Progenitor cell of endocrine pancreas (in vitro differentiated cells): ENCODE data around the gene KRT14. TPM values are rescaled to one million over a fixed set of nuclear protein-coding genes. Genes with fewer than 3 reads are reported as not detected.
"Not testable (repeated sequence)": the region's sequence is repeated elsewhere in the genome, so short reads cannot be mapped to it uniquely, and the experiment has no call there.

Experiments used
- DNase-seq: peaks from one replicate; pipeline ENCODE4 v3.0.0; 2021; ENCODE audit warnings: low spot score; ENCODE audit not compliant: unreplicated experiment
- H3K27ac Mint-ChIP-seq: 2 replicates; pipeline ENCODE4 v1.8.0; 2021; ENCODE audit warnings: mild to moderate bottlenecking, moderate library complexity, mixed read lengths
- H3K27me3 Mint-ChIP-seq: 2 replicates; pipeline ENCODE4 v1.8.0; 2021; ENCODE audit warnings: mixed read lengths
- H3K36me3 Mint-ChIP-seq: 2 replicates; pipeline ENCODE4 v1.8.0; 2022; ENCODE audit warnings: mixed read lengths; ENCODE audit not compliant: insufficient read depth
- H3K4me1 Mint-ChIP-seq: 2 replicates; pipeline ENCODE4 v1.8.0; 2021; ENCODE audit warnings: low read depth, mixed read lengths
- H3K4me3 Mint-ChIP-seq: 2 replicates; pipeline ENCODE4 v1.8.0; 2021; ENCODE audit warnings: low read depth, mild to moderate bottlenecking, moderate library complexity, mixed read lengths
- H3K9me3 Mint-ChIP-seq: 2 replicates; pipeline ENCODE4 v1.8.0; 2021; ENCODE audit warnings: low read depth, mixed read lengths
- CTCF ChIP-seq: fragments of 200-600 bp; sonication (generic); IDR thresholded peaks from one replicate; pipeline ENCODE4 v1.5.0; 2021; ENCODE audit warnings: antibody characterized with exemption, mild to moderate bottlenecking; ENCODE audit not compliant: unreplicated experiment
- total RNA-seq: library from RNA; stranded (reverse); gene quantifications from 2 replicates; pipeline ENCODE4 v1.2.1, GENCODE V29; 2021

The KRT14 gene
- total RNA-seq, 1 donor from 2014 or later: not detected

GRCh38 chr17:41621916-41622315 is 35.2 kb upstream of the KRT14 start:
- peaks cover 2% of the 10 kb centered on the region for H3K4me1 Mint-ChIP-seq

GRCh38 chr17:41621435-41621817 is 34.7 kb upstream of the KRT14 start:
- not testable (repeated sequence) for H3K4me3 Mint-ChIP-seq, DNase-seq, H3K27me3 Mint-ChIP-seq, H3K9me3 Mint-ChIP-seq, H3K27ac Mint-ChIP-seq, H3K36me3 Mint-ChIP-seq, H3K4me1 Mint-ChIP-seq

More at GRCh38 chr17:41621916-41622315, 35.2 kb upstream of the KRT14 start:
- no peak for DNase-seq
- TF ChIP-seq CTCF: no peak
- no peaks in the 10 kb centered on the region for H3K36me3 Mint-ChIP-seq
- no peak overlapping the region for H3K27ac Mint-ChIP-seq
- no peak overlapping the region for H3K4me3 Mint-ChIP-seq
- peaks cover 8% of the 10 kb centered on the region for H3K27me3 Mint-ChIP-seq
- no peaks in the 10 kb centered on the region for H3K9me3 Mint-ChIP-seq

- DNase-seq: no peak
- Mint-ChIP-seq H3K9me3 (no peaks in the 10 kb centered on the region), H3K4me3 (no peak overlapping the region), H3K27ac (no peak overlapping the region), H3K4me1 (peaks cover 2% of the 10 kb centered on the region), H3K27me3 (peaks cover 7% of the 10 kb centered on the region), H3K36me3 (no peaks in the 10 kb centered on the region)
- TF ChIP-seq CTCF: no peak
These were observed 34.1 kb upstream of the KRT14 start for GRCh38 chr17:41620583-41621434.

- H3K4me1 Mint-ChIP-seq, H3K27ac Mint-ChIP-seq, DNase-seq, H3K4me3 Mint-ChIP-seq, H3K9me3 Mint-ChIP-seq, H3K27me3 Mint-ChIP-seq, H3K36me3 Mint-ChIP-seq: not testable (repeated sequence)
These were observed 33.4 kb upstream of the KRT14 start for GRCh38 chr17:41619927-41620582.

- DNase-seq: no peak
- no peak for TF ChIP-seq CTCF
- no peaks in the 10 kb centered on the region for H3K36me3 Mint-ChIP-seq
- H3K27me3 Mint-ChIP-seq: peaks cover 7% of the 10 kb centered on the region
- no peak overlapping the region for H3K4me3 Mint-ChIP-seq
- H3K4me1 Mint-ChIP-seq: peaks cover 2% of the 10 kb centered on the region
- H3K9me3 Mint-ChIP-seq: no peaks in the 10 kb centered on the region
- H3K27ac Mint-ChIP-seq: peak overlapping the region; percentile 18
These were observed 32.6 kb upstream of the KRT14 start for GRCh38 chr17:41619036-41619926.
